ENCODE measurements around the gene PYGM. TPM values are rescaled to one million over a fixed set of nuclear protein-coding genes. Genes with fewer than 3 reads are reported as not detected.
A peak's percentile ranks its signal among the peaks of the same experiment; 100 is the strongest.

PYGM gene
- polyA plus RNA-seq, 6 donors from 2014 or later = 2.1 to 4.9 (median 2.2) TPM; not detected in 1

DNA sequence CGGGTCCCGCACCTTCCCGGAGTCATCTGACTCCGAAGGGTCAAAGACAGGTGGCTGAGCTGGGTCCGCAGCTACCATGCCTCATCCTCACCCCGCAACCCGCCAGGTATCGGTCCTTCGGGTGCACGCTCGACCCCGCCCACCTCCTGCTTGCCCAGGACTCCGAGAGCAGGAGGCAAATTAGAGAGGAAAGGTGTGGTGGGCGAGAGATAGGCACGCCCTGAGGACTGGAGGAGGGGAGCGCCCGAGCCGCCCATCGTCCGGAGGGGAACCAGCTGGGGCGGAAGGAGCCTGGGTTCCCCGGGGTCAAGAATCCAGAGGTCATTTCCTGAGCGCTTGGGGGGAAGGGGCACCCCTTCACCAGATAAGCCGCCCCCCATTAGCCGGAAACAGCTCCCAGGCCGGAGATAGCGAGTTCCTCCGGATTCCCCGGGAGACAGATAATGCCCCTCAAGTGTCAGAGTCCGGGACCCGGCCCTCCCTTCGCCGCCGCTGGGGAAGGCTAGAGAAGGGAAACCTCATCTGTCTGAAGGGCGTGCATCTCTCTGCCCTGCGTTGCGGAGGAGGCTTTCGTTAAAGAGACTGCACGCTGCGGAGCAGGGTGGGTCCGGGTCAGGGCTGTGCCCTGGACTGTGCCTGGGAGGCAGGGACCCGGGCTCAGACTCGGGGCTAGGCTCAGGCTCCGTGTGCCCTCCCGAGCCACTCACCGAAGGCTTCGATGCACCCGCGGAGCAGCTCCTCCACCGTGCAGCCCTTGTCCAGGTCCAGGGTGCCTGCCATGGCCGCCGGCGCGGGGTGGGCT lies 17.5 kb downstream of the PYGM start:
- Mint-ChIP-seq H3K27me3 (no peaks in the 10 kb centered on the region), H3K27ac (peak overlapping the region in 5 of 6 donors; percentile 49 to 95 (median 86)), H3K36me3 (peaks cover 0 to 10% of the 10 kb centered on the region in 2 donors), H3K4me3 (peak overlapping the region; percentile 76 to 99 (median 86)), H3K9me3 (no peaks in the 10 kb centered on the region), H3K4me1 (peaks cover 42 to 66% (median 44%) of the 10 kb centered on the region in 3 donors)
- DNase-seq (no peak), ATAC-seq (ENCODE audit: low read depth in 2 of 2) (no peak)

GRCh38 chr11:64741375-64742086 lies 18.2 kb downstream of the PYGM start:
- peaks cover 0 to 10% of the 10 kb centered on the region in 2 donors for H3K36me3 Mint-ChIP-seq
- no peaks in the 10 kb centered on the region for H3K27me3 Mint-ChIP-seq
- ATAC-seq (ENCODE audit: low read depth in 2 of 2) (no peak), DNase-seq (no peak)
- H3K4me1 Mint-ChIP-seq = peaks cover 39 to 61% (median 42%) of the 10 kb centered on the region in 3 donors
- H3K4me3 Mint-ChIP-seq = peak overlapping the region; percentile 76 to 99 (median 86)
- H3K27ac Mint-ChIP-seq = peak overlapping the region in 5 of 6 donors; percentile 49 to 95 (median 80)
- no peaks in the 10 kb centered on the region for H3K9me3 Mint-ChIP-seq

DNA sequence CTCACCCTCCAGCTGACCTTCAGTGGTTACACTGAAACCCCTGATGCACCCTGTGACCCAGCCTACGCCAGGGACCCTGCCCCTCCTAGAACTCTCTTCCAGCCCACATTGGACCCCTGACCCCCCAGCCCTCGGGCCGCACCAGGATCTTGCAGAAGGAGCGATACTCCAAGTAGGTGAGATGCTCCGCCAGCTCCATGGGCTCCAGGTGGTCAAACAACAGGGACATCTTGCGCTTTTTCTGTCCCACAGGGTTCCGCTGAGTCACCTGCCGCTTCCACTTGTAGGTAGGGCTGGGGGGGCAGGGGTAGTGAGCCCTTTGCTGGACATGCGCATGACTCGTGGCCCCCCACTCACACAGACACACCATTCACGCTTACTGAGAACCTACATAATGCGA lies 19.9 kb downstream of the PYGM start:
- no peak for DNase-seq
- H3K27me3 Mint-ChIP-seq = no peaks in the 10 kb centered on the region
- peak overlapping the region in 3 of 8 donors; percentile 54 to 85 (median 82) for H3K4me3 Mint-ChIP-seq
- H3K9me3 Mint-ChIP-seq = no peaks in the 10 kb centered on the region
- no peak for ATAC-seq (ENCODE audit: low read depth in 2 of 2)
- peaks cover 6 to 14% of the 10 kb centered on the region in 2 donors for H3K36me3 Mint-ChIP-seq
- peaks cover 42 to 58% (median 44%) of the 10 kb centered on the region in 3 donors for H3K4me1 Mint-ChIP-seq
- H3K27ac Mint-ChIP-seq = peak overlapping the region in 2 of 6 donors; percentile 31 to 80

DNA sequence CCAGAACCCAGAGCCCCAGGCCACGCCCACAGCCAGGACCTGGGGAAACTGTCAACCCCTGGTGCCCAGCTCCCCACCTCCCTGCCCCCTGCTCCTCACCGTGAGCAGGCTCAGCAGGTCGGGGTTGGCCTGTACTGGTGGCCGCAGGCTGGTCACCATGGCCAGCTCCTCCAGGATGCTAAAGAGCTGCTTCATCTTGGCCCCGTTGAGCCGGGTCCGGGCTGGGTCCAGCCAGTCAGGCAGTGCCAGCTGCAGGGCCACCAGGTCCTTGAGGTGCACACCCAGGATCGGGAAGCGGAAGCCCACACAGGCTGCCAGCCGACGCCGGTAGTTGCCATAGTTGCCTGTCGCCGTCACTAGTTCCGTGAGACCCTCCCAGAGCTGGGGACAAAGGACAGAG lies 23.1 kb downstream of the PYGM start:
- no peak for ATAC-seq (ENCODE audit: low read depth in 2 of 2)
- no peaks in the 10 kb centered on the region for H3K9me3 Mint-ChIP-seq
- H3K36me3 Mint-ChIP-seq = peaks cover 6 to 16% of the 10 kb centered on the region in 2 donors
- DNase-seq = no peak
- no peaks in the 10 kb centered on the region for H3K27me3 Mint-ChIP-seq
- H3K27ac Mint-ChIP-seq = peak overlapping the region in 2 of 6 donors; percentile 54 to 62
- no peak overlapping the region for H3K4me3 Mint-ChIP-seq
- peaks cover 32 to 55% (median 51%) of the 10 kb centered on the region in 3 donors for H3K4me1 Mint-ChIP-seq

GRCh38 chr11:64735725-64736259 lies 24.0 kb downstream of the PYGM start:
- Mint-ChIP-seq H3K9me3 (no peaks in the 10 kb centered on the region), H3K27ac (peak overlapping the region in 5 of 6 donors; percentile 26 to 67 (median 62)), H3K36me3 (peaks cover 6 to 16% of the 10 kb centered on the region in 2 donors), H3K4me3 (peak overlapping the region in 2 of 8 donors; percentile 12 to 66), H3K4me1 (peaks cover 25 to 46% (median 43%) of the 10 kb centered on the region in 3 donors), H3K27me3 (no peaks in the 10 kb centered on the region)
- DNase-seq (no peak), ATAC-seq (ENCODE audit: low read depth in 2 of 2) (no peak)

DNA sequence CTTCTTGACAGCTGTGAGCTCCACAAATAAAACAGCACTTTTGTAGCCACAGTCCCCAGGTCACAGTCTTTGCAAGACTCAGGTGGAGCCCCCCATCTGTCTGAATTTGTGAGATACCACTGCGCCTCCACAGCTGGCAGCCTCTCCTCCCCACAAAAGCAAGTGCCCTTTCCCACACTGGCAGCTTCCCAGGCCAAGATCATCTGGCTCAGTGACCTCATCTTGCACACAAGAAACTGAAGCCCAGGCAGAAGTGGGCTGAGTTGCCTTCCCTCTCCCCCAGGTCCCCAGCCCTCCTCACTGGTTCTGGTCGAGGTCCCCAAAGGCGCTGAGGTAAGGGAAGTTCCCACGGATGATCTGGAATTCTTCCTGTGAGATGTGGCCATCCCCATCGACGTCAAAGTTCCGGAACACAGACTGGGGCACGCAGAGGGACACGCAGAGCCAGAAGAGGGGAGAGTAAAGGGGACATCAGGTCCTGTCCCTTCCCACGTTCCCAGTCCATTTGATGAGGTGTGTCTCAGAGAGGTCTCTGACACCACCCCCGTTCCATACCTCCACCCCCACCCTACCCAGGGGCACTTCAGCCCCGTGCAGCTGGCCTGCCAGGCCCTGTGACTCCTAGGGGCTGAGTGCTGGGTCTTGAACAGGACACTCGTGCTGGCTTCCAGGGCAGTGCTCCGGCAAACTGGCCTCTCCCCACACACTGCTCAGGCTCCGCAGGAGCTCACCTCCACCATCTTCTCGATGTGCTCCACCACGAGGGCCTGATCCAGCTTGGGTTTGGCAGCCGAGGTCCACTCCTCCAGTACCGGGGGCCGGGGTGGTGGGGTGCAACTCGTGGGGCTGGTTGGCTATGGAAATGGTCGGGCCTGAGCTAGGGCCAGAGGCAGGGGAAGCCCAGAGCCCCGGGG lies 24.7 kb downstream of the PYGM start:
- Mint-ChIP-seq H3K9me3 (no peaks in the 10 kb centered on the region), H3K27ac (peak overlapping the region in 2 of 6 donors; percentile 36 to 67), H3K36me3 (peaks cover 6 to 9% of the 10 kb centered on the region in 2 donors), H3K4me3 (no peak overlapping the region), H3K4me1 (peaks cover 19 to 39% (median 36%) of the 10 kb centered on the region in 3 donors), H3K27me3 (no peaks in the 10 kb centered on the region)
- DNase-seq (no peak), ATAC-seq (ENCODE audit: low read depth in 2 of 2) (no peak)

GRCh38 chr11:64731601-64732000 lies 28.2 kb downstream of the PYGM start:
- no peak overlapping the region for H3K4me3 Mint-ChIP-seq
- H3K27me3 Mint-ChIP-seq = no peaks in the 10 kb centered on the region
- H3K36me3 Mint-ChIP-seq = peaks cover 6% of the 10 kb centered on the region in 2 donors
- H3K27ac Mint-ChIP-seq = no peak overlapping the region
- H3K9me3 Mint-ChIP-seq = no peaks in the 10 kb centered on the region
- DNase-seq = no peak
- peaks cover 16 to 36% (median 28%) of the 10 kb centered on the region in 3 donors for H3K4me1 Mint-ChIP-seq
- ATAC-seq (ENCODE audit: low read depth in 2 of 2) = no peak

DNA sequence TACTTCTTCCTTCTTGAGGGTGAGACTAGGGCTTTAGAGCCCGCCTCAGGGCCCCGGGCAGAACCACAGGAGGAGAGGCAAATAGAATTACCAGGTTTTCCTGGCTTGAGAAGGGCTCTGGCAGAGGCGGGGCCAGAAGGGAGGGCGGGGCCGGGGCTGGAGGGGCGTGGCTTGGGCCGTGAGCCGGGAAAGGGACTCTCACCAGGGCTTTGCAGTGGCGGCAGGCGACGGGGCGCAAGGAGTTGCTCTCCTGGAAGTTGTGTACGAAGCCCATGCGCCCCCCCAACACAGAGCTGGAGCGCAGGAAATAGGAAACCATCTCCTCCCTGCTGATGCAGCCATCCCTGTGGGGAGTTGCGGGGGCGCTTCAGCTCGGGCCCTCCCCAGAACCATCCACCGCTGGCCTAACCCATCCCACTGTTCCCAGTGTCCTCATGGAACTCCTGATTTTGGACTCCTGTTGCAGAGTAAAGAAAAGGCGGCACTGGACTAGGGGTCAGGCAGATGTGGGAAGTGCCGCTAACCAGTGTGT lies 29.9 kb downstream of the PYGM start:
- peak overlapping the region in 2 of 6 donors; percentile 49 to 62 for H3K27ac Mint-ChIP-seq
- H3K4me1 Mint-ChIP-seq = peaks cover 16 to 38% (median 22%) of the 10 kb centered on the region in 3 donors
- no peak for DNase-seq
- no peaks in the 10 kb centered on the region for H3K27me3 Mint-ChIP-seq
- no peak overlapping the region for H3K4me3 Mint-ChIP-seq
- H3K9me3 Mint-ChIP-seq = no peaks in the 10 kb centered on the region
- ATAC-seq (ENCODE audit: low read depth in 2 of 2) = no peak
- peaks cover 0 to 3% of the 10 kb centered on the region in 2 donors for H3K36me3 Mint-ChIP-seq

GRCh38 chr11:64728757-64729365 lies 30.9 kb downstream of the PYGM start:
- H3K9me3 Mint-ChIP-seq = no peaks in the 10 kb centered on the region

DNA sequence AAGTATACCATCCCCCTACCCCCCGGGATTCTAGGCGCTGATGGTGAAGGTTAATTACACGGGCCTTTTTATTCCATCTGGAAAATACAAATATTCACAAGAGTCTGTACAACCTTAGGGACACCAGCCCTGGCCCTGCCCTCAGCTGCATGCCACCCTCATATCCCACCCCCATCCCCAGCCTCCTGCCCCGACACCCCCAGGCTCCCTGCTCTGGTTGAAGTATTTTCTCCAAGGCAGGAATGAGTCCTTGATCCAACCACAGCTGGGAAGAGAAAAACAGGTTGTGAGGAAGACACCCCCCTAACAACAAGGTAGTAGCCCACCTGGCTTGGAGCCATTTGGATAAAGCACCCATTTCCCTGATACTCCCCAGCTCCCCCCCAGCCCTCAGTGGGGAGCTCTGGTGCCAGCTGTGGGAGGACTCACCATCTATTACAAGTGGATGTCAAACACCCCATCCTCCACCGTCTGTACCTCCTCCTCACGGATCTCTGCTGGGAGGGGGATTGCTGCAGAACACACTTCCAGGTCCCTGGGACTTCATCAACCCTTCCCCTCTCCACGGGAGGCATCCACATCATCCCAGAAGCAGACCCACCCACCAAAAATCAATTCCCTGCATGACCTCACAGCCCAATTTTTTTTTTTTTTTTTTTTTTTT lies 32.8 kb downstream of the PYGM start:
- DNase-seq = no peak
- H3K4me3 Mint-ChIP-seq = peak overlapping the region in 1 of 8 donors; percentile 56
- ATAC-seq (ENCODE audit: low read depth in 2 of 2) = no peak

More at GRCh38 chr11:64728757-64729365, 30.9 kb downstream of the PYGM start:
- H3K27me3 Mint-ChIP-seq = no peaks in the 10 kb centered on the region
- peaks cover 19 to 42% (median 28%) of the 10 kb centered on the region in 3 donors for H3K4me1 Mint-ChIP-seq
- no peaks in the 10 kb centered on the region for H3K36me3 Mint-ChIP-seq
- no peak overlapping the region for H3K4me3 Mint-ChIP-seq
- ATAC-seq (ENCODE audit: low read depth in 2 of 2) (no peak), DNase-seq (no peak)
- no peak overlapping the region for H3K27ac Mint-ChIP-seq

GRCh38 chr11:64726211-64726641 lies 33.5 kb downstream of the PYGM start:
- Mint-ChIP-seq H3K27me3 (peaks cover 0 to 16% (median 10%) of the 10 kb centered on the region in 3 donors), H3K9me3 (no peaks in the 10 kb centered on the region), H3K27ac (peak overlapping the region in 1 of 6 donors; percentile 33), H3K36me3 (no peaks in the 10 kb centered on the region), H3K4me3 (no peak overlapping the region), H3K4me1 (peaks cover 20 to 39% (median 23%) of the 10 kb centered on the region in 3 donors)
- no peak for ATAC-seq (ENCODE audit: low read depth in 2 of 2)
- no peak for DNase-seq

More for the DNA sequence above, 32.8 kb downstream of the PYGM start:
- Mint-ChIP-seq H3K9me3 (no peaks in the 10 kb centered on the region), H3K27ac (no peak overlapping the region), H3K36me3 (no peaks in the 10 kb centered on the region), H3K4me1 (peaks cover 20 to 42% (median 27%) of the 10 kb centered on the region in 3 donors), H3K27me3 (peaks cover 0 to 9% (median 7%) of the 10 kb centered on the region in 3 donors)
